Measurements from ENCODE around the gene TIMMDC1. TPM values are rescaled to one million over a fixed set of nuclear protein-coding genes. Genes with fewer than 3 reads are reported as not detected.

Gene TIMMDC1
- total RNA-seq, 1 experiment from 2014 or later: 121 TPM

GRCh38 chr3:119557877-119558269 is 59.5 kb downstream of the TIMMDC1 start:
- Histone ChIP-seq H3K27ac (ENCODE audit: low read depth, low read length) (no peak overlapping the region), H3K9me2 (ENCODE audit: insufficient read depth) (no peaks in the 10 kb centered on the region), H3K79me2 (ENCODE audit: insufficient read depth, low read length) (no peaks in the 10 kb centered on the region), H2AFZ (ENCODE audit: low read depth, low read length, poor library complexity, severe bottlenecking) (no peak overlapping the region), H3K9ac (ENCODE audit: low read length) (no peak overlapping the region), H3K27me3 (ENCODE audit: insufficient read depth, low read length) (no peaks in the 10 kb centered on the region), H3K4me2 (ENCODE audit: low read length) (no peak overlapping the region), H3K9me3 (ENCODE audit: control insufficient read depth in 1 of 2, insufficient read depth in 1 of 2, low read depth in 1 of 2, low read length in 2 of 2) (no peaks in the 10 kb centered on the region), H3K36me3 (ENCODE audit: control insufficient read depth in 1 of 2, insufficient read depth in 2 of 2, low read length in 2 of 2) (no peaks in the 10 kb centered on the region), H4K20me1 (ENCODE audit: insufficient read depth) (no peaks in the 10 kb centered on the region), H3K4me3 (replicated peaks in 1 of 2; ENCODE audit: low read depth in 1 of 2, low read length in 2 of 2) (no peak overlapping the region), H3K4me1 (ENCODE audit: control insufficient read depth in 1 of 2, insufficient read depth in 2 of 2, low read length in 2 of 2) (peaks cover 0 to 5% of the 10 kb centered on the region in 2 experiments; a peak in 1 of 4 replicates)
- DNase-seq (ENCODE audit: low read depth, low spot score) (no peak), ATAC-seq (no peak)
- intact Hi-C loops (cut with micrococcal nuclease): no loop called here
- CTCF ChIA-PET: no interaction called here
- BruUV-seq (replicated peaks): no TSS peak
- RAD21 ChIA-PET (ENCODE audit: low non-redundant PET in 1 of 2, low total read pairs in 2 of 2, uncharacterized antibody in 2 of 2, unreplicated experiment in 2 of 2): no interaction called here
- POLR2A ChIA-PET: no interaction called here
- no peak for TF ChIP-seq POLR2A (IDR thresholded peaks at IDR 0.05; ENCODE audit: borderline replicate concordance, extremely low read depth, insufficient read depth, insufficient read length)
- no peak for TF ChIP-seq SIN3A (IDR thresholded peaks at IDR 0.05; ENCODE audit: low read depth)
- TF ChIP-seq ZNF274 (IDR thresholded peaks at IDR 0.05; ENCODE audit: low read depth, low read length): no peak
- no peak for TF ChIP-seq CEBPB (IDR thresholded peaks at IDR 0.05; ENCODE audit: low read depth)
- TF ChIP-seq SRF (IDR thresholded peaks at IDR 0.05; ENCODE audit: low read depth): no peak
- no peak for TF ChIP-seq EZH2 (IDR thresholded peaks at IDR 0.05)
- no peak for TF ChIP-seq TCF7L2 (IDR thresholded peaks at IDR 0.05; ENCODE audit: borderline replicate concordance, extremely low read depth, insufficient read depth, insufficient read length)

- CTCF ChIA-PET: interaction anchor here (1.6 kb wide), 1 partner anchor 122 kb away, joined by 5 read pairs; no protein-coding TSS in a partner anchor
- BruUV-seq (replicated peaks): no TSS peak
- ATAC-seq: no peak
These were observed 60.4 kb downstream of the TIMMDC1 start for GRCh38 chr3:119558626-119559317.

More at GRCh38 chr3:119558626-119559317, 60.4 kb downstream of the TIMMDC1 start:
- H3K4me1 ChIP-seq (ENCODE audit: control insufficient read depth in 1 of 2, insufficient read depth in 2 of 2, low read length in 2 of 2): peaks cover 0 to 5% of the 10 kb centered on the region in 2 experiments; a peak in 1 of 4 replicates
- no peaks in the 10 kb centered on the region for H3K9me2 ChIP-seq (ENCODE audit: insufficient read depth)
- intact Hi-C loops (cut with micrococcal nuclease): loop anchor here (1.0 kb wide), 1 partner anchor 283 kb away; no protein-coding TSS in a partner anchor
- H3K79me2 ChIP-seq (ENCODE audit: insufficient read depth, low read length): no peaks in the 10 kb centered on the region
- H3K9me3 ChIP-seq (ENCODE audit: control insufficient read depth in 1 of 2, insufficient read depth in 1 of 2, low read depth in 1 of 2, low read length in 2 of 2): no peaks in the 10 kb centered on the region
- TF ChIP-seq JUND (IDR thresholded peaks at IDR 0.05) (no peak), ZNF274 (IDR thresholded peaks at IDR 0.05; ENCODE audit: low read depth, low read length) (no peak), ZFX (IDR thresholded peaks at IDR 0.05) (no peak), ELF1 (IDR thresholded peaks at IDR 0.05; ENCODE audit: borderline replicate concordance, low read depth) (no peak), EGR1 (IDR thresholded peaks at IDR 0.05; ENCODE audit: low read depth) (no peak), CBX3 (IDR thresholded peaks at IDR 0.05; ENCODE audit: low read depth) (no peak), ZBTB33 (IDR thresholded peaks at IDR 0.05; ENCODE audit: extremely low read depth, insufficient replicate concordance, low read length) (no peak), FOSL1 (IDR thresholded peaks at IDR 0.05; ENCODE audit: low read depth) (no peak), YY1 (IDR thresholded peaks at IDR 0.05; ENCODE audit: extremely low read depth, insufficient replicate concordance, low read depth, low read length) (no peak), RAD21 (IDR thresholded peaks at IDR 0.05; ENCODE audit: low read depth) (no peak), MAX (IDR thresholded peaks at IDR 0.05) (no peak)
- no peaks in the 10 kb centered on the region for H4K20me1 ChIP-seq (ENCODE audit: insufficient read depth)
- ChIA-PET RAD21 (ENCODE audit: low non-redundant PET in 1 of 2, low total read pairs in 2 of 2, uncharacterized antibody in 2 of 2, unreplicated experiment in 2 of 2) (no interaction called here), POLR2A (no interaction called here)
- no peak overlapping the region for H3K27ac ChIP-seq (ENCODE audit: low read depth, low read length)
- H3K4me3 ChIP-seq (replicated peaks in 1 of 2; ENCODE audit: low read depth in 1 of 2, low read length in 2 of 2): no peak overlapping the region
- H3K4me2 ChIP-seq (ENCODE audit: low read length): no peak overlapping the region
- DNase-seq (ENCODE audit: low read depth, low spot score): no peak
- no peaks in the 10 kb centered on the region for H3K36me3 ChIP-seq (ENCODE audit: control insufficient read depth in 1 of 2, insufficient read depth in 2 of 2, low read length in 2 of 2)
- peak overlapping the region; percentile 62 for H2AFZ ChIP-seq (ENCODE audit: low read depth, low read length, poor library complexity, severe bottlenecking)
- H3K9ac ChIP-seq (ENCODE audit: low read length): no peak overlapping the region
- no peaks in the 10 kb centered on the region for H3K27me3 ChIP-seq (ENCODE audit: insufficient read depth, low read length)
